ENCODE measurements around the gene TRIM34. TPM values are rescaled to one million over a fixed set of nuclear protein-coding genes. Genes with fewer than 3 reads are reported as not detected.

TRIM34 gene
- total RNA-seq, result 10 to 100 TPM in 1 of 5 donors, 1 to 10 TPM in 2, under 1 TPM in 1, not detected in 1; 0.29 to 11.4 (median 2.6) TPM
- polyA plus RNA-seq, result 1 to 10 TPM; 2.9 to 8.7 (median 3.7) TPM
- long read RNA-seq, donor 1, result 0 reads
- long read RNA-seq, donor 2, partial matches to known transcripts, result 0 of 3 reads
- long read RNA-seq, donor 2, other reads (novel, unspliced or antisense), result 0 of 3 reads
- long read RNA-seq, donor 3, partial matches to known transcripts, result 0 of 1 reads
- long read RNA-seq, donor 3, other reads (novel, unspliced or antisense), result 0 of 1 reads
- long read RNA-seq, donor 4, result 0 reads
- long read RNA-seq, donor 5, result 0 reads
- long read RNA-seq, donor 6, partial matches to known transcripts, result 0 of 3 reads
- long read RNA-seq, donor 6, other reads (novel, unspliced or antisense), result 0 of 3 reads
- long read RNA-seq, donor 7, result 0 reads
- long read RNA-seq, donor 8, result 0 reads
- long read RNA-seq, donor 9, partial matches to known transcripts, result 0 of 1 reads
- long read RNA-seq, donor 9, other reads (novel, unspliced or antisense), result 0 of 1 reads
- long read RNA-seq, donor 10, partial matches to known transcripts, result 0 of 1 reads
- long read RNA-seq, donor 10, other reads (novel, unspliced or antisense), result 0 of 1 reads

- Histone ChIP-seq H3K9me3 (no peaks in the 10 kb centered on the region), H3K27ac (peak within 1 kb of the TSS; percentile 63 to 85 (median 80)), H3K4me3 (peak within 1 kb of the TSS; percentile 50 to 54 (median 53)), H3K36me3 (no peaks in the 10 kb centered on the region), H3K4me1 (peaks cover 14 to 40% (median 30%) of the 10 kb centered on the region in 4 donors), H3K27me3 (no peaks in the 10 kb centered on the region)
- intact Hi-C loops (cut with DNase I; ENCODE audit: low total_unique reads), result no loop called here
- 11 to 15% (median 13%) methylated on average over 7 of the region's 7 CpGs for WGBS, 5 donors
- DNase-seq, result peak; percentile 56 to 90
- no peak for TF ChIP-seq EP300 (IDR thresholded peaks at IDR 0.05)
- TF ChIP-seq POLR2AphosphoS5 (IDR thresholded peaks at IDR 0.05), result peak; percentile 37 to 66 (median 62)
Observed at GRCh38 chr11:5624489-5625279, at the start of gene TRIM34. Gene TRIM34, plus strand, starts transcription at chr11:5625001. Its CDS starts 7,331 bp downstream, at chr11:5632332.

DNA sequence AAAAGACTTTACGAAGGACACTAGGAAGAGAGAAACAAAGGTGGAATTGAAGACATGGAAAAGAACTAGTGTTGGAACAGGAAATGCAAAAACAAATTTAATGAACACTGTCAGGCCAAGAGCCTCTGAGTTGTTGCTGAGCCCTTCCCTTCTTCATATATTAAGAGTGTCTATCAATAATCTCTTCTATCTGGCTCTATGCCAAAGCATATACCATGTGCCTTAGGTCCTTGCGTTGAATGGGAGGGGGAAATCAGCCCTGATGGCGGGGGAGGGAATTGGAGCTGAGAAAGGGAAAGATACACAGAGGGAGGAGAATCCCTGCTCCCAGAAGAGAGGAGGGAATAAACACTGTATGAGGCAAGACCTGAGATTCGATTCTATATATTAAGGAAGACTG, 49.6 kb upstream of the TRIM34 start:
- no peaks in the 10 kb centered on the region for H3K27me3 ChIP-seq
- no peak overlapping the region for H3K27ac ChIP-seq
- intact Hi-C loops (cut with DNase I; ENCODE audit: low total_unique reads), result no loop called here
- no peak for DNase-seq
- 63 to 72% (median 68%) methylated on average over 4 of the region's 4 CpGs for WGBS, 5 donors
- no peaks in the 10 kb centered on the region for H3K4me1 ChIP-seq
- H3K9me3 ChIP-seq, result no peaks in the 10 kb centered on the region
- TF ChIP-seq POLR2A (IDR thresholded peaks at IDR 0.05) (no peak), POLR2AphosphoS5 (IDR thresholded peaks at IDR 0.05) (no peak), CTCF (IDR thresholded peaks at IDR 0.05) (no peak), EP300 (IDR thresholded peaks at IDR 0.05) (no peak)
- no peaks in the 10 kb centered on the region for H3K36me3 ChIP-seq
- H3K4me3 ChIP-seq, result no peak overlapping the region

DNA sequence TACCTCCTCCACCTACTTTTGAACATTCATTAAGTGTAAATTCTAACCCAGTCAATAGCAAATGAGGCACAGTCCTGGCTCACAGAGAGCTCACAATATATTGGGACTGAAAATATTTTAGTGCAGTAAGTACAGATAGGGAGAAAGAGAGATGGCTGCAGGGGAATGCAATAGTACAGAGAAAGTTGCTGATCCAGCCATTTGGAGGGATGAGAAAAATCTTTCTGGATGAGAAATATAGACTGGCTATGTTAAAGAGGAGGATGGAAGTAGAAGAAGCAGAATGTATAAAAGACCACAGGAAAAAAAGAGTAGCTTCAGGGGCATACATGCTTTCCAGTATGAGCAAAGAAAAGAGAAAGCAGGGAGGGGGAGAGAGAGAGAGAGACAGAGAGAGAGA, 47.7 kb upstream of the TRIM34 start:
- TF ChIP-seq EP300 (IDR thresholded peaks at IDR 0.05) (no peak), POLR2AphosphoS5 (IDR thresholded peaks at IDR 0.05) (no peak), POLR2A (IDR thresholded peaks at IDR 0.05) (no peak), CTCF (IDR thresholded peaks at IDR 0.05) (no peak)
- H3K9me3 ChIP-seq, result no peaks in the 10 kb centered on the region
- no peak overlapping the region for H3K4me3 ChIP-seq
- no peak overlapping the region for H3K27ac ChIP-seq
- intact Hi-C loops (cut with DNase I; ENCODE audit: low total_unique reads), result no loop called here
- no peaks in the 10 kb centered on the region for H3K36me3 ChIP-seq
- H3K27me3 ChIP-seq, result no peaks in the 10 kb centered on the region
- no peak for DNase-seq
- H3K4me1 ChIP-seq, result no peaks in the 10 kb centered on the region

GRCh38 chr11:5580577-5580976, 44.2 kb upstream of the TRIM34 start, which contains the start of gene OR52B6:
Gene OR52B6, plus strand, starts transcription at chr11:5580877. Its CDS starts 0 bp downstream, at chr11:5580877.
- no peak for DNase-seq
- Histone ChIP-seq H3K4me1 (no peaks in the 10 kb centered on the region), H3K9me3 (no peaks in the 10 kb centered on the region), H3K4me3 (no peak within 1 kb of the TSS), H3K36me3 (no peaks in the 10 kb centered on the region), H3K27ac (no peak within 1 kb of the TSS), H3K27me3 (no peaks in the 10 kb centered on the region)
- intact Hi-C loops (cut with DNase I; ENCODE audit: low total_unique reads), result no loop called here
- 88 to 96% (median 91%) methylated on average over 8 of the region's 8 CpGs for WGBS, 5 donors
- TF ChIP-seq POLR2A (IDR thresholded peaks at IDR 0.05) (no peak), CTCF (IDR thresholded peaks at IDR 0.05) (no peak), POLR2AphosphoS5 (IDR thresholded peaks at IDR 0.05) (no peak), EP300 (IDR thresholded peaks at IDR 0.05) (no peak)

Data from stomach (tissue), 19 donors.